Endodermal cell (in vitro differentiated cells): ENCODE results near the gene PRIMPOL. TPM values are rescaled to one million over a fixed set of nuclear protein-coding genes. Genes with fewer than 3 reads are reported as not detected.

Experiments
- DNase-seq: peaks from one replicate; pipeline ENCODE4 v3.0.0-alpha.2; 2017
- H3K27ac ChIP-seq: 2 replicates; pipeline ENCODE4 v1.5.1; 2013; ENCODE audit warnings: mild to moderate bottlenecking, low read depth, low read length, moderate library complexity
- H3K27me3 ChIP-seq: 2 replicates; pipeline ENCODE4 v1.6.1; 2013; ENCODE audit warnings: mild to moderate bottlenecking, low read length, moderate library complexity; ENCODE audit not compliant: insufficient read depth, control insufficient read depth, poor library complexity, severe bottlenecking
- H3K36me3 ChIP-seq: 2 replicates; pipeline ENCODE4 v1.7.0; 2013; ENCODE audit warnings: mild to moderate bottlenecking, low read length, moderate library complexity; ENCODE audit not compliant: control insufficient read depth, insufficient read depth
- H3K4me1 ChIP-seq: one replicate; pipeline ENCODE4 v1.7.0; 2013; ENCODE audit warnings: low read length; ENCODE audit not compliant: control insufficient read depth, insufficient read depth
- H3K4me3 ChIP-seq: 2 replicates; pipeline ENCODE4 v1.5.1; 2013; ENCODE audit warnings: mild to moderate bottlenecking, low read length, moderate library complexity
- H3K9ac ChIP-seq: 2 replicates; pipeline ENCODE4 v1.6.1; 2013; ENCODE audit warnings: mild to moderate bottlenecking, low read length, moderate library complexity; ENCODE audit not compliant: poor library complexity, severe bottlenecking; ENCODE audit errors: extremely low read depth
- H3K9me3 ChIP-seq: 2 replicates; pipeline ENCODE4 v1.6.1; 2013; ENCODE audit warnings: mild to moderate bottlenecking, low read length, moderate library complexity; ENCODE audit not compliant: control insufficient read depth
- H3K27ac Mint-ChIP-seq: 2 replicates; pipeline ENCODE4 v1.8.0; 2020; ENCODE audit warnings: mixed read lengths
- H3K27me3 Mint-ChIP-seq: 2 replicates; pipeline ENCODE4 v1.8.0; 2021; ENCODE audit warnings: mild to moderate bottlenecking, mixed read lengths; ENCODE audit not compliant: insufficient read depth
- H3K36me3 Mint-ChIP-seq: 2 replicates; pipeline ENCODE4 v1.8.0; 2020; ENCODE audit warnings: low read depth, mixed read lengths
- H3K4me1 Mint-ChIP-seq: 2 replicates; pipeline ENCODE4 v1.8.0; 2020; ENCODE audit warnings: mixed read lengths
- H3K4me3 Mint-ChIP-seq: 2 replicates; pipeline ENCODE4 v1.8.0; 2020; ENCODE audit warnings: mild to moderate bottlenecking, moderate library complexity, mixed read lengths
- H3K9me3 Mint-ChIP-seq: 2 replicates; pipeline ENCODE4 v1.8.0; 2020; ENCODE audit warnings: mild to moderate bottlenecking, mixed read lengths
- CTCF ChIP-seq: fragments of 200-600 bp; sonication (generic); conservative IDR thresholded peaks from 2 replicates; pipeline ENCODE4 v1.5.0; 2021; ENCODE audit warnings: antibody characterized with exemption, mild to moderate bottlenecking
- WGBS, 2 experiments: methylation state at CpG; one replicate each; pipeline versions ENCODE4 v1.1.5 to v1.1.7; 2013; ENCODE audit warnings: missing lambda C conversion rate in 2 of 2, mixed read lengths in 1 of 2; ENCODE audit not compliant: insufficient coverage in 1 of 2, insufficient read length in 1 of 2; 5-methylcytosine and 5-hydroxymethylcytosine counted together
- total RNA-seq, 2 donors: library from RNA; stranded (reverse); fragmentation: NEBNext Ultra II Directional in 1 of 2; extraction: Animal tissue kit (Norgen Biotek cat#: 25700) in 1 of 2; gene quantifications; 2 replicates in 1 of 2; 3 replicates in 1 of 2; pipeline ENCODE4 v1.2.1, GENCODE V29; 2021

Gene PRIMPOL
- total RNA-seq, 2 donors from 2014 or later, result 10.1 to 12.0 TPM

- Histone ChIP-seq H3K9ac (no peak overlapping the region), H3K27ac (no peak overlapping the region), H3K4me1 (no peaks in the 10 kb centered on the region), H3K36me3 (peaks cover 64% of the 10 kb centered on the region), H3K9me3 (peaks cover 6% of the 10 kb centered on the region), H3K27me3 (no peaks in the 10 kb centered on the region), H3K4me3 (no peak overlapping the region)
- Mint-ChIP-seq H3K27ac (no peak overlapping the region), H3K9me3 (no peaks in the 10 kb centered on the region), H3K4me3 (no peak overlapping the region), H3K36me3 (peaks cover 56% of the 10 kb centered on the region), H3K4me1 (no peaks in the 10 kb centered on the region), H3K27me3 (no peaks in the 10 kb centered on the region)
- 43% methylated on average over 2 of the region's 2 CpGs; no CpG with 5 or more reads in 1 of the 2 experiments for WGBS, 2 experiments
- no peak for DNase-seq
- TF ChIP-seq CTCF, result no peak
These were observed 64.3 kb downstream of the PRIMPOL start for GRCh38 chr4:184713887-184714286.

GRCh38 chr4:184715526-184715925 lies 66.0 kb downstream of the PRIMPOL start:
- H3K4me1 Mint-ChIP-seq, result no peaks in the 10 kb centered on the region
- Histone ChIP-seq H3K27me3 (no peaks in the 10 kb centered on the region), H3K9me3 (no peaks in the 10 kb centered on the region), H3K4me3 (no peak overlapping the region), H3K27ac (no peak overlapping the region), H3K4me1 (no peaks in the 10 kb centered on the region), H3K36me3 (peaks cover 66% of the 10 kb centered on the region), H3K9ac (no peak overlapping the region)
- no peak for DNase-seq
- no peak for TF ChIP-seq CTCF
- no peak overlapping the region for H3K4me3 Mint-ChIP-seq
- H3K9me3 Mint-ChIP-seq, result no peaks in the 10 kb centered on the region
- peaks cover 53% of the 10 kb centered on the region for H3K36me3 Mint-ChIP-seq
- 98 to 100% methylated on average over 1 to 4 of the region's 4 CpGs for WGBS, 2 experiments
- H3K27ac Mint-ChIP-seq, result no peak overlapping the region
- H3K27me3 Mint-ChIP-seq, result no peaks in the 10 kb centered on the region

- no peaks in the 10 kb centered on the region for H3K27me3 ChIP-seq
- no peak overlapping the region for H3K4me3 Mint-ChIP-seq
- no peaks in the 10 kb centered on the region for H3K9me3 Mint-ChIP-seq
- H3K9me3 ChIP-seq, result no peaks in the 10 kb centered on the region
- H3K4me3 ChIP-seq, result no peak overlapping the region
- H3K27ac ChIP-seq, result no peak overlapping the region
- H3K4me1 Mint-ChIP-seq, result no peaks in the 10 kb centered on the region
- WGBS, 2 experiments, result 89 to 100% methylated on average over 2 to 3 of the region's 3 CpGs
- no peak overlapping the region for H3K9ac ChIP-seq
- peaks cover 64% of the 10 kb centered on the region for H3K36me3 Mint-ChIP-seq
- H3K27me3 Mint-ChIP-seq, result no peaks in the 10 kb centered on the region
- no peaks in the 10 kb centered on the region for H3K4me1 ChIP-seq
- H3K36me3 ChIP-seq, result peaks cover 74% of the 10 kb centered on the region
- no peak for DNase-seq
- TF ChIP-seq CTCF, result no peak
- no peak overlapping the region for H3K27ac Mint-ChIP-seq
These were observed 69.9 kb downstream of the PRIMPOL start for GRCh38 chr4:184719407-184719806.
